ENCODE measurements around the gene HHLA2.
"Not testable (repeated sequence)": the region's sequence is repeated elsewhere in the genome, so short reads cannot be mapped to it uniquely, and the experiment has no call there.

The HHLA2 gene

DNA sequence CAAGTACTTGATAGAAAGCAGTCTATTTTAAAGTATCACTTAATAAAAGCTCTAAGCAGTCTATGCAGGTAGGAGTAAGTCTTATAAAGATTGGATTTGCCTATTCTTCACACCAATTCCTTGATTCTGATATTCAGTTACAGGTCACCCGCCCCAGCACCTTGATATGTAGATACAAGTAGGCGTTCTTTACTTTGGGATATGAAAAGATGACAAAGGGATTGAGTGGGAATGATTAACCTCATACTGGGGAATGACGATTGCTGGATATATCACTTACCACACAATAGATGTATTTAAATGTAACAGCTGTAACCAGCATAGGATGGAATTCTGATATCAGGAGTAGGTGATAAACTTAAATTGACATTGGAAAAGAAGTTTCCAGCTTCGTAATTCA, 47.1 kb downstream of the HHLA2 start:
- no peak for DNase-seq

GRCh38 chr3:108345492-108346205, 49.3 kb downstream of the HHLA2 start:
- no peak for DNase-seq

DNA sequence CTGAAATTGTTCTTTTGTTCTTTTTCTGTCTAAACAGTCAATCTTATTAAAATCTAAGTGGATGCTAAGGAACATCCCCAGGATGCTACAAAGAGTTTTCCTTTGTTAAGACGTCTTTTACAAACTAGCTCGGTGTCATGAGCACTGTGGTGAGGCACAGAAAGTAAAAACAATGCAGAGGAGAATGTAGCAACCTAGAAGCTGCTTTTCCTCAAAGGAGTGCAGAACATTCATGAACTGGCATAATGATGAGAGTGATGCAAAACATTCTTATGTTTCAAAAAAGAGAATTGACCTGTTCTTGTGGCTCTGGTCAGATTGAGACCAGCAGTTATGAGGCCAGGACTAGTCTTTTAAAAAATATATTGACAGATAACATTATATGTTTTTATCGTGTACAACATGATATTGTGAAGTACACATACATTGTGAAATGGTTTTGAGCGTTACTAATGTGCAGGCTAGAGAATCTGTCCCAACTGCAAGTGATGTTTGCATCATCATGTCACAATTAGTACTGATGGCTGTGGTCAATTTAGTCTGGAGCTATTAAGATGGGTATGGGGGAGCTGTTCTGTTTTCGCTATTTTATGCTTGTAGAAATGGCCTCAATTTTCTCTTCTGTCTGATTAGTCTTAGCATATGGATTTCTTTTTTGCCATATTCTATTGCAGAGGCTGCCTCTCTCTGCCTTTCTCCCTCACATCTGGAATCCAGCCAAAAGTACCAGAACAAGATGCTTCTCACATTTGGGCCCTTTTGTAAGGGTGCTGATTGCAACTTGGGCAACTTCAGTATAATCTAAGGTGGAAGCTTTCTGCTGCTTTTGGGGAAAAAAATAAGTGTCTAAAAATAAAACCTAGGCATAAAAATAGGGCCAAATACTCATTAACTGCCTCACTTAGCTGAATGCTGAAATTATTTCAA, 50.2 kb downstream of the HHLA2 start:
- DNase-seq, result no peak

GRCh38 chr3:108352176-108352575, 55.8 kb downstream of the HHLA2 start:
- DNase-seq, result no peak

DNA sequence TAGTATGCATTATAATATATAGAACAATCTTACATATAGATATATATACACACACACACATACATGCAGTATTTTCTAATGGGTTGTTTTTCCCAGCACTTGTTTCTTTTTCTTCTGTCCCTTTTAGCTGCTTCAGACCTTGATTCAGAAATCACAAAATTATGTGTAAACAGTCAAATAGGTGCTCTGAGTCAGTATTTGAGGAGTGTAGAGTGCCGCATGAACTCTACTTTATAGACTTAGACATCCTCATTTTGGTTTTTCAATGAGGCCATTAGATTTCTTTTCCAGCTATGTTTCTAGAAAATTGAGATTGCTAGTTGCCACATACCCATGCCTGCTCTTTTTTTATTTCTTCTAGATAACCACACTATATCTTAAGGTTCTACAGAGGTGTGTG, 58.2 kb downstream of the HHLA2 start:
- no peak for DNase-seq

DNA sequence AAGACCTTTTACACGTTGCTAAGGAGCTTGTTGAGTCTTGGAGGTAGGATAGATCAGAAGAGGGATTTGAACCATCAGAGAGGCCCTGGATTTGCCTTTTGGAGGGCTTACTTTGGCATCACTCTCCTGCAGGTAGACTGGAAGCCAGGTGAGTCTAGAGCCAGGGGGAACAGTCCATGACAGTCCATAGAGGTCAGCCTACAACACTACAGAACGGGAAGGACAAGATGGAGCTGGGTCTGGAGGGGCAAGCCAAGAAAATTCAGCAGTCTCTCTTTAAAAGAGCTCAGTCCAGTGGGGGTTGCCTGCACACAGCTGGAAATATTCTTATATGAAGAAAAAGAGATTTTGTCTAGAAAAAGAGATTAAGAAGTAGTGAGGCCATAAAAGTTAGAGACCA, 60.7 kb downstream of the HHLA2 start:
- no peak for DNase-seq

- no peak for DNase-seq
Measured at GRCh38 chr3:108359011-108359410, 62.7 kb downstream of the HHLA2 start.

DNA sequence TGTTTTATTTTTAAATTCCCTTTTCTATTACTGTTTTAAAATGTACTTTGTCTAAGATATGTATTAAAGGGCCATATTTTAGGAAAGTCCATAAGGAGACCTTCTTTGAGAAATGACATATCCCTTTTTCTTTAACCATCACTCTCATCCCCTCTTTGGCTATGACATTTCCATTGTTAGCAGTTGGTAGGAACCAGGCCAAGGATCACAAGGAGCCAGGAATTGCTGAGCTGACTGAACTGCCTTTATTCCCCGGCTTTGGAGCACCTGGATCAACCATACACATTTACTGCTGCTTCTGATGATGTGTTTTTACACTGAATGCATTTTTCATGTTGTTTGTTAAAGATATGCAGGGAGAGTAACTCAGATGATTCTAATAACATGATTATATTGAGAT, 79.7 kb downstream of the HHLA2 start:
- no peak for DNase-seq

- DNase-seq, result no peak
Measured at GRCh38 chr3:108377384-108377783, 81.0 kb downstream of the HHLA2 start.

DNA sequence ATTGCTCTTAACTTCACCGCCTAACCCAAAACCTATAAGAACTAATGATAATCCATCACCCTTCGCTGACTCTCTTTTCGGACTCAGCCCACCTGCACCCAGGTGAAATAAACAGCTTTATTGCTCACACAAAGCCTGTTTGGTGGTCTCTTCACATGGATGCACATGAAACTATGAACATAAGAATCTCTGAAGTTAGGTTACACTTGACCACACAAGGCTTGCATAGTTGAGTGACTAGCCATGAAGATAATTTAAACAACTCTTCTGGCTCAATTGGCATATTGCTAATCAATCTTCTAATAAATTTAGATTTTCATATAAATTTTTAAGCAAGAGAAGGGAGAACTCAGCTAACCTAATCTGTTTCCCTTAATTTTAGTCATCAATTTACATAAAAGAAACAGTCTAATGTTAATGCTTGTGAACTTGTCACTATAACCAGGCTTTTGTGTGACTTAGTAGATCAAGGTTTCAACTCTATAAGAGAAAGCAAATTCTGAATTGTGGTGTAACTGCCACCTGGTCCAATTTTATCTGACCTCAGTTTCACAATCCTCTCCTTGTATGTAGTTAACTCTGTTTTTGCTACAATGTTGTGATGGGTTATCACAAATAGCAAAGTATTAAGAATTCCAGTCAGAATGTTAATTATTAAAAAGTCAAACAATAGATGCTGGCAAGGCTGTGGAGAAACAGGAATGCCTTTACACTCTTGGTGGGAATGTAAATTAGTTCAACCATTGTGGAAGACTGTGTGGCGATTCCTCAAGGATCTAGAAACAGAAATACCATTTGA, 82.0 kb downstream of the HHLA2 start:
- no peak for DNase-seq

- DNase-seq, result not testable (repeated sequence)
Measured at GRCh38 chr3:108378952-108379342, 82.6 kb downstream of the HHLA2 start.

DNA sequence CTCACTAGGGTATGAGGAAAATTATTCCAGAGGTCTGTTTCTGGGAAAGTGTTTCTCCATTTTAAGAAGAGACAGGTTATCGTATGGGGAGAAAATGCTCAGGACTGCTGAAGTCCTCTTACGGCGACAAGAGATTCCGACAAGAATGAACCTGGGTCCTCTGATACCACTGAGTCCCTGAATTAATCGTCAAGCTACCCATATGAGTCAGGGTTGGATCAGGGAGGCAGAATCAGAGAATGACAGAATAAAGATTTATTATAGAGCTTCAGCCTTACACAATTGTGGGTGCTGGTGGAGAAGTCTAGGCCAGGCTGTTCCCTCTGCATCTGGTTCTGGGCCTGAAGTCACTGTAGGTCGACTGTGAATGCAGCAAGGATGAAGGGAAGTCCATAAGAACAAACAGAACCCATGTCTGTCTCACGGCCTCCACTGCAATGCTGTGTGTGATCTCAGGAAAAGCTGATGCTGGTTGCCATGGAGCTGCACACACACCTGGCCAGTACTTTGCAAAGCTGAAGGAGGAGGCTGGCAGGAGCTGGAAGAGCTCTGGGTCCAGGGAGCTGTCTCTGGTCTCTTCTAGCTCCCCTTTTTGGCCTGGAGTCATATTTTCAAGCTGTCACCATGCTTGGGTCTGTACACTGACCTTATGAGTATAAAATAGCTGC, 83.9 kb downstream of the HHLA2 start:
- no peak for DNase-seq

- no peak for DNase-seq
Measured at GRCh38 chr3:108381529-108382140, 85.3 kb downstream of the HHLA2 start.

GRCh38 chr3:108383306-108383705, 87.0 kb downstream of the HHLA2 start:
- no peak for DNase-seq

- DNase-seq, result no peak
Measured at GRCh38 chr3:108387063-108387462, 90.7 kb downstream of the HHLA2 start.

GRCh38 chr3:108388136-108389132, 92.1 kb downstream of the HHLA2 start:
- DNase-seq, result no peak

GRCh38 chr3:108389372-108389771, 93.0 kb downstream of the HHLA2 start:
- no peak for DNase-seq

DNA sequence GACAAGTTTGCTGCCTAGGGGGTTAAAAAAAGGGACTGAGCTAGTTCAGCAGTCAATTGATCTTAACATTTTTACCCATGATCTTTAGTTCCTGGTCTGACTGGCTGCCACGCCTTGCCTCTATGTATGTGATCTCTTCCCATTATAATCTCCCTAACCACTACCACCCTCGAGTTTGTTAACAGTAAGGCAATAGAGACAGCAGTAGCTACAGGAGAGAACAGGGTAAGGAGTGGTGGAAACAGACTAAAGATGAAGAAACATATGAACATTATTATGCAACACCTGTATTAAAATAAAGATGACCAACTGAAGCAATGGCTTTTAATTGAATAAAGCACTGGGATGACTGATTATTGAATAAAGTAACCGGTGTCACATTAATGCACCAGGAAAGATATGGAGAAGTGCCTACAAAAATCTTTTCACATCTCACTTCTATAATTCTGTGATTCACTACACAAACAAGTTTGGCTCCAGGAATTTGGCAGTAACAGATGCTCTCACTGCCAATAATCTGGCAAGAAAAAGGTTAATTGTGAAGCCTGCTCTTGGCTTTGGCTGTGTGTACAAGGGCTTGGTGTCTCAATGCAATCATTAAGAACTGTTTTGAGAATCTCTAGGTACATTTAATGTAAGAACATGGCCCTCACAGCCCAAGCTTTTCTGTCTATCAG, 95.7 kb downstream of the HHLA2 start:
- DNase-seq, result no peak

GRCh38 chr3:108393128-108393900, 97.0 kb downstream of the HHLA2 start:
- DNase-seq, result no peak

GRCh38 chr3:108394016-108394415, 97.7 kb downstream of the HHLA2 start:
- DNase-seq, result no peak
